ENCODE results near the gene STAM2.
"Not testable (repeated sequence)": the region's sequence is repeated elsewhere in the genome, so short reads cannot be mapped to it uniquely, and the experiment has no call there.

STAM2 gene

DNA sequence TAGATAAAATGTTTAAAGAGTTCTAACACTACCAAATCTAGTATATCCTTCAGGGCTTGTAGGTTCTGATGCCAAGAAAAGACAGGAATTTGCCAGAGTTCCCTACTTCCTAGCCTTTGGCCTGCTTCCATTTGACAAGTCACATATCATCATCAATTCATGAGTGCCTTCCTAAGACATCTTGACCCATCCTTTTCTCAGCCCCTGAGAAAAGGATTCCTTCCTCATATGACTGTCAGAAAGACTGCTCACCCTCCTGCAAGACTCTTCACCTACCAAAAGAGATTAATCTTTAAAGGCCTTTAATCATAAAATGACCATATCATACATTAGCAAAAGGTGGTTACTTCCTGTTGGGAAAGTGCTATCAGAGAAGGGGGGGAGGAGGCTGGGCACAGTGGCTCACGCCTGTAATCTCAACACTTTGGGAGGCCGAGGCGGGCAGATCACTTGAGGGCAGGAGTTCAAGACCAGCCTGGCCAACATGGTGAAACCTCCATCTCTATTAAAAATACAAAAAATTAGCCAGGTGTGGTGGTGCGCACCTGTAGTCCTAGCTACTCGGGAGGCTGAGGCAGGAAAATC lies 3.3 kb downstream of the STAM2 start:
- DNase-seq (ENCODE audit: low read depth), result not testable (repeated sequence)

DNA sequence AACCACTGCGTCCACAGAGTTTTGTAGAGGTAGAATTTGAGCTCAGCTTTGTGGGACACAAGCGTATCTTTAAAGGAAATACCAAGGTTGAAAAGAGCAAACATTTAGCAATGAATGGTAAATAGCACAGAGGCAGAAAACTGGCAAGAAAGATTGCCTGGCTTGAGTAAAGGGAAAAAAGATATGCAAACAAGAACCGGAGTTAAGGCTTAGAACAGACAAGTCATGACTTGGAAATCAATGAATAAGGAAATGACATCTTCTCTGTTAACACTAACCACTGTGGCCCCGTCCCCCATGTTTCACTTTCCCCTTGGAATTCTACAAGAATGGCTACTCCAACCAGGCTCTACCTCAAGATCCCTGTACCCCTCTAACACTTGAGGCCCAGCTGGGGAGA lies 3.8 kb downstream of the STAM2 start:
- DNase-seq (ENCODE audit: low read depth), result no peak

- DNase-seq (ENCODE audit: low read depth), result not testable (repeated sequence)
Measured at GRCh38 chr2:152169158-152169557, 6.4 kb downstream of the STAM2 start.

DNA sequence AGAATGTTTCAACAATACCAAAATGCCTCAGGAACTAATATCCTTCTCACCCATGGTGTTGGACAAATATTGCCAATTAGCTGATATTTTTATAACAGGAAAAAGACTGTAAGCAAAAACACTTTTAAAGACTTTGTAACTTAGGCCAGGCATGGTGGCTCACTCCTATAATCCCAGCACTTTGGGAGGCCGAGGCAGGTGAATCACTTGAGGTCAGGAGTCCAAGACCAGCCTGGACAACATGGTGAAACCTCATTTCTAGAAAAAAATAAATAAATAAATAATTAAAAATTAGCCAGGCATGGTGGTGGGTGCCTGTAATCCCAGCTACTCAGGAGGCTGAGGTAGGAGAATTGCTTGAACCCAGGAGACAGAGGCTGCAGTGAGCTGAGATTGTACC lies 8.1 kb downstream of the STAM2 start:
- DNase-seq (ENCODE audit: low read depth), result not testable (repeated sequence)

DNA sequence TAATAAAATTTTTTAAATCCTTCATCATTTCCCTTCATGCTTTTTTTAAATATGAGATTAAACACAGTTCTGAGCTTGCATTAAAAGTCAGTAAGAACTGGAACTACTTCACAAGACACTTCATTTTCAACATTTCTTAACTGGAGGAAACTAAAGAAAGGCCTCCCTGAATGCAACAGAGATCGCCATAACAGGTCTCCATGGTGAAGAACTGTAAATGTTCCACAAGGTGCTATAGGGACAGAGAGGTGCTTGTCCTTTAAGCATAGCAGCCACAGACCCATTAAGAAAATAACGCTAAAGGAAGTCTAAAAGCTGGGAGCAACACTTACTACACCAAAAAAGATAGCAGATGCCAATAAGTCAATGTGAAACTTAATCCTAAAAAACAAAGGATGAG lies 8.5 kb downstream of the STAM2 start:
- no peak for DNase-seq (ENCODE audit: low read depth)

GRCh38 chr2:152166633-152167032 lies 8.9 kb downstream of the STAM2 start:
- no peak for DNase-seq (ENCODE audit: low read depth)

- no peak for DNase-seq (ENCODE audit: low read depth)
Measured at GRCh38 chr2:152165780-152166179, 9.8 kb downstream of the STAM2 start.

GRCh38 chr2:152165306-152165705 lies 10.3 kb downstream of the STAM2 start:
- DNase-seq (ENCODE audit: low read depth), result no peak

GRCh38 chr2:152163669-152164068 lies 11.9 kb downstream of the STAM2 start:
- not testable (repeated sequence) for DNase-seq (ENCODE audit: low read depth)

GRCh38 chr2:152162141-152162540 lies 13.4 kb downstream of the STAM2 start:
- no peak for DNase-seq (ENCODE audit: low read depth)

DNA sequence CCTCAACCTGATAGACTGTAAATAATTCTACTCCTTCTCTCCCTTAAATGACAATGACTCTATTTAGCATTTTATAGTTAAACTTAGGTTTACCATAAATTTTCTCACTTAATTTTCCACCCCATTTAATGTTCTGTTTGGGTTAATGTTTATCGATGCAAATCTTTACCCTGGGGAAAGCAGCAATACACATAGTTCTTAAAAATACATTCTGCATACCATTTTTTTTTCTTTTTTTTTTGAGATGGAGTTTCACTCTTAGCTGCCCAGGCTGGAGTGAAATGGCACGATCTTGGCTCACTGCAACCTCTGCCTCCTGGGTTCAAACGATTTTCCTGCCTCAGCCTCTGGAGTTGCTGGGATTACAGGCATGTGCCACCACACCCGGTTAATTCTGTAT lies 14.0 kb downstream of the STAM2 start:
- DNase-seq (ENCODE audit: low read depth), result no peak

DNA sequence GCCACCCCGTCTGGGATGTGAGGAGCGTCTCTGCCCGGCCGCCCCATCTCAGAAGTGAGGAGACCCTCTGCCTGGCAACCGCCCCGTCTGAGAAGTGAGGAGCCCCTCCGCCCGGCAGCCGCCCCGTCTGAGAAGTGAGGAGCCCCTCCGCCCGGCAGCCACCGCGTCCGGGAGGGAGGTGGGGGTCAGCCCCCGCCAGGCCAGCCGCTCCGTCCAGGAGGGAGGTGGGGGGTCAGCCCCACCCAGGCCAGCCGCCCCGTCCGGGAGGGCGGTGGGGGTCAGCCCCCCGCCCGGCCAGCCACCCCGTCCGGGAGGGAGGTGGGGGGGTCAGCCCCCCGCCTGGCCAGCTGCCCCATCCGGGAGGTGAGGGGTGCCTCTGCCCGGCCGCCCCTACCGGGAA lies 15.2 kb downstream of the STAM2 start:
- not testable (repeated sequence) for DNase-seq (ENCODE audit: low read depth)

GRCh38 chr2:152157253-152157652 lies 18.3 kb downstream of the STAM2 start:
- no peak for DNase-seq (ENCODE audit: low read depth)

DNA sequence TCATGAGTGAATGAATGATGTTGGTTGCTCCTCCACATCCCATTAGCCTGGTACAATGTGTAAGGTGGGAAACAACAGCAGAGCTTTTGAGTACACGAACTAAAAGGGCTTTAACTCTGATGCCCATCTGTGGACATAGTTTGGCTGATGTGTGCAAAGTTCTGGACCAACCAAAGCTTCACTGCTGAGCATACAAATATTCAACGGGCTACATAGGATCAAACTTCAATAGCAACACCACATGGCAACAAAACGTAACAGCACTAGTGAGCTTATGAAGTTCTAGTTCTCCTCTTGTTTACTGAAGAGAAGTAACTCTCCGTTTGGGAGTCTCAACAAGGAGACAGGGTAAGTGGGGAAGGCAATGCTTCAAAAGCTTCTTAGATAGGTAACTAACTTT lies 20.4 kb downstream of the STAM2 start:
- no peak for DNase-seq (ENCODE audit: low read depth)

DNA sequence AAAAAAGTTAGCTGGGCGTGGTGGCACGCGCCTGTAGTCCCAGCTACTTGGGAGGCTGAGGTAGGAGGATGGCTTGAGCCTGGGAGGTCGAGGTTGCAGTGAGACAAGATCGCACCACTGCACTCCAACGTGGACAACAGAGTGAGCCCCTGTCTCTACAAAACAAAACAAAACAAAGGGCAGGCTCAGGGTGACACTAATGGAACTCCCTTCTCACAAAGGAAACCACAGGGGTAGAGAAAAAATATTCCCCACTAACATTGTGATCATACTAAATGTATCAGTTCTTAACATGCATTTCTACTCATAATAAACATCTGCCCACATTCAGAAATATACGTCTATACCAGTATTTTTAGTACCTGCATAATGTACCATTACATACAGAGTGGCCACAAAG lies 21.1 kb downstream of the STAM2 start:
- DNase-seq (ENCODE audit: low read depth), result no peak

DNA sequence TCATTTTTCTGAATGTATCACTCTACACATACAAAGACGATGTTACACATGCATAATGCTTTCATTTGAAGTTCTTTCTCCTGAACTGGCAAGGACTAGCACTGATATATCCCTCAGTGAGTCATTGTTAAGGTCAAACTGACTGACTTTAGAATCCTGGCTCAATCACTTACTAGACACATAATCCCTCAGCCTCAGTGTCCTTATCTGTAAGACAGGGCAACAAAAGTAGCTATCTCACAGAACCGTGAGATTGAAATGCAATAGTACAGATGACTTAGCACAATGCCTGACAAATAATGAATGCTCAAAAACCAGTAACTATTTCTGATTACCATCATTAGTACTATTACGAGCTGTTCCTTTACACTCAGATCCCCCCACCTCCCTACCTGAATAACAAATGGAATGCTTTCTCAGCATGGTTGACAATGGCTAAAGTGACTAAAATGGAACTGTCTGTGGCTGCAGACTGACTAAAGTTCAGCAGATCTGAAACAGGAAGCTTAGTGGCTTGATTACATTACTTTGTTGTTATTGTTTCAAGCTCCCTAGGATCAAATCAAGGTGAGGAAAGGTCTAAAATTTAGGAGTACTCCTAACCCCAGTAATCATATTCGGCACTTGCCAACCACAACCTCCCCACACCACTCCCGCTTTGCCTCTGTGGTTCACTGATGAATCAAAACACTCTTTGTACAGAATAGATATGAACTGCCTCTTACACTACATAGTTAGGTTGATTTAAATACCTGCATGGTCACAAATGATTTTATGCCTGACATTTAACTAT lies 40.9 kb downstream of the STAM2 start:
- no peak for DNase-seq (ENCODE audit: low read depth)

- no peak for DNase-seq (ENCODE audit: low read depth)
Measured at GRCh38 chr2:152132306-152132705, 43.3 kb downstream of the STAM2 start.

GRCh38 chr2:152127628-152128027 lies 47.9 kb downstream of the STAM2 start:
- no peak for DNase-seq (ENCODE audit: low read depth)

- no peak for DNase-seq (ENCODE audit: low read depth)
Measured at GRCh38 chr2:152126664-152127063, 48.9 kb downstream of the STAM2 start.

DNA sequence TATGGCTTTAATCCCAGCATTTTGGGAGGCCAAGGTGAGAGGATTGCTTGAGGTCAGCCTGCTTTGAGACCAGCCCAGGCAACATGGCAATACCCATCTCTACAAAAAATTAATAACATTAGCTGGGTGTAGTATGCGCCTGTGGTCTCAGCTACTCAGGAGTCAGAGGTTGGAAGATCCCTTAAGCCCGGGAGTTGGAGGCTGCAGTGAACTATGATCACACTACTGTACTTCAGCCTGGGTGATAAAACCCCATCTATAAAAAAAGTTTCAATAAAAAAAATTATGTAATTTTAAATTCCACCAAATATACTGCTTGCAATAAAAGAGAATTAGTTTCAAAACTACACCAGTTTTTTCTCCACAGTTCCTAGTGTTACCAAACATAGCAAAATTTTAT lies 53.4 kb downstream of the STAM2 start:
- no peak for DNase-seq (ENCODE audit: low read depth)

DNA sequence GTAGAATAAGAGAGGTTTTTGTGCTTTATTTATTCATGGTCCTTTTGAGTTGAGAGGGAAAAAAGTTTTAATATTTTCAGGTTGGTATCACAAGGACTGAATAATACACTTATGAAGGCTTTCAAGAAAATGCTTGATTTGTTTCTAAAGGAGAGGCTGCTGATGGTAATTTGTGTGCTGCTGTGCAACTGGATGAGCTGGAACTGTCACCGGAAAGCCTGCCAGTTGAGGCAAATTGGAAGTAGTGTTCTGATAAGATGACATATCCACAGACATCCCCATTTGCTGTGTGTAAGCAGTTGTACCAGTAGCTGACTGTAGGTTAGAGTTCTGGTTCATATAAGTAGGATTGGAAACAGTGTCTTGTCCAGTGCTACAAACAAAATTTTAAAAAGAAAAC lies 55.1 kb downstream of the STAM2 start:
- DNase-seq (ENCODE audit: low read depth), result no peak

- no peak for DNase-seq (ENCODE audit: low read depth)
Measured at GRCh38 chr2:152115952-152116351, 59.6 kb downstream of the STAM2 start.

DNA sequence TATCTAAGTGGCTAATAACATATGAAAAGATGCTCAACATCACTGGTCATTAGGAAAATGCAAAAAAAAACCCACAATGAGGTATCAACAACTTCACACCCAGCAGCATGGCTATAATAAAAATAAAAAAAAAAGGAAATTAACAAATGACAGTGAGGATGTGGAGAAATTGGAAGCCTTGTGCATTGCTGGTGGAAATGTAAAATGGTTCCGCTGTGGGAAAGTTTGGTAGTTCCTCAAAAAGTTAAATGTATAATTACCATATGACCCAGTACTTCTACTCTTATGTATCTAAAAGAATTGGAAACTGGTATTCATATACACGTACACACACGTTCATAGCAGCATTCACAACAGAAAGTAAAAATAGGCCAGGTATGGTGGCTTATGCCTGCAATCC lies 61.2 kb downstream of the STAM2 start:
- no peak for DNase-seq (ENCODE audit: low read depth)

DNA sequence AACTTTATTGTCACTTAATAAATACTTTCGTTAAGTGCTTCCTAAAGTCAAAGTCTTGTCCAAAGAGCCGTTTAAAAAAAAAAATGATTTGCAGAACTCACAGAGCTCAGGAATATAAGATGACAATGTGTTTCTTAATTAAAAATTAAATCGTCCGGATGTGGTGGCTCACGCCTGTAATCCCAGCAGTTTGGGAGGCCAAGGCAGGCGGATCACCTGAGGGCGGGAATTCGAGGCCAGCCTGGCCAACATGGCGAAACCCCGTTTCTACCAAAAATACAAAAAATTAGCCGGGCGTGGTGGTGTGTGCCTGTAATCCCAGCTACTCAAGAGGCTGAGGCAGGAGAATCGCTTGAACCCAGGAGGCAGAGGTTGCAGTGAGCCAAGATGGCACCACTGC lies 68.4 kb downstream of the STAM2 start:
- DNase-seq (ENCODE audit: low read depth), result not testable (repeated sequence)
